GM23248 (cell line): ENCODE results near the gene ZNF134.

ENCODE experiments used
- EZH2 ChIP-seq: fragments of 200-600 bp; sonication (generic); IDR thresholded peaks from 2 replicates; pipeline ENCODE4 v1.6.1; 2018; ENCODE audit warnings: antibody characterized with exemption, mild to moderate bottlenecking; ENCODE audit not compliant: insufficient read depth, poor library complexity, severe bottlenecking
- EZH2phosphoT487 ChIP-seq: fragments of 200-600 bp; sonication (generic); IDR thresholded peaks from 2 replicates; pipeline ENCODE4 v1.6.1; 2018; ENCODE audit warnings: antibody characterized with exemption, moderate library complexity, mild to moderate bottlenecking, low read depth; ENCODE audit not compliant: insufficient read depth

- TF ChIP-seq EZH2phosphoT487 (no peak), EZH2 (no peak)
Measured at GRCh38 chr19:57642396-57643046, 28.5 kb downstream of the ZNF134 start.
